ENCODE results near the gene CLEC2D.
"Not testable (repeated sequence)": the region's sequence is repeated elsewhere in the genome, so short reads cannot be mapped to it uniquely, and the experiment has no call there.

Gene CLEC2D

DNA sequence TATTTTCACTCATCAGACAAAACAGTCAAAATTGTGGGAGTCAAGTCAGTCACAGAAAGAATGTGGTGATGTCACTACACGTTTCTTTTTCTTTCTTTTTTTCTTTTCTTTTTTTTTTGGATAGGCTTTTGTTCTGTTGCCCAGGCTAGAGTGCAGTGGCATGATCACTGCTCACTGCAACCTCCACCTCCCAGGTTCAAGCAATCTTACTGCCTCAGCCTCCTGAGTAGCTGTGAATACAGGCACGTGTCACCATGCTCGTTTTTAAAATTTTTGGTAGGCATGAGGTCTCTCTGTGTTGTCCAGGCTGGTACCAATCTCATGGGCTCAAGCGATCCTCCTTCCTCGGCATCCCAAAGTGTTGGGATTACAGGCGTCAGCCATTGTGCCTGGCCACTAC is 61.1 kb downstream of the CLEC2D start:
- DNase-seq (ENCODE audit: low spot score), result no peak

DNA sequence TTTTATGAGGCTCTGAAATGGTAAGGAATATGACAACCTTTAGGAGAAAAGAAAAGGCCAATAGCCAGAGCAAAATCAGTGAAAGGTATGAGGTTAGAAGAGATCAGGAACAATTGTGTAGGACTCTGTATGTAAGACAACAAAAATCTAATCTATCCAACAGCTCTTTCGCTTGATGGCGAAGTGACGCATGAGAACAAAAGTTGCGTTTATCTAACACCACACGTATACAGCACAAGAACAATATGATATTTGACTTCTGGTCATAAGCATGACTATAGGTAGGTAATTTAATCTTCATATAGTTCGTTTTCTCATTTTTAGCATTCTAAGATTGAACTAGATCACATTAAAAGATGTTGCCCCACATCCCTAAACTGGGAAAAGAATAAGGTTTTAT is 61.9 kb downstream of the CLEC2D start:
- DNase-seq (ENCODE audit: low spot score), result no peak

DNA sequence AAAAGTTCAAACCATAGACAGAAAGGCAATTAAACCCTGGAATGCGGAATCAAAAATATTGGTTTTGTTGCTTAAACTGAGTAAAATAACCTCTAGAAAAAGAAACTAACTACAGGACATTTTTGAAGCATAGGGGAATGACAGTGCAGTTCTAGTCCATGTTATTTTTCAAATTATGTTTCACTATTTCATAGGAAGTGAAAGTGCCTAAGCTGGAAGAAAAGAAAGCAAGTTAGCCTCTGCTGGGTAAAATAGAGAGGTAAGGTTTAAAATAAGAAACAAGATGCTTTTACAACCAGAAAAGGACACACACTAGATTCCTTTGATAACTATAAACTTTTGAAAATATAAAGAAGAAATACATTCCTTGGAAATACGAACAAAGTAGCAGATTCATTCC is 62.3 kb downstream of the CLEC2D start:
- DNase-seq (ENCODE audit: low spot score), result no peak

DNA sequence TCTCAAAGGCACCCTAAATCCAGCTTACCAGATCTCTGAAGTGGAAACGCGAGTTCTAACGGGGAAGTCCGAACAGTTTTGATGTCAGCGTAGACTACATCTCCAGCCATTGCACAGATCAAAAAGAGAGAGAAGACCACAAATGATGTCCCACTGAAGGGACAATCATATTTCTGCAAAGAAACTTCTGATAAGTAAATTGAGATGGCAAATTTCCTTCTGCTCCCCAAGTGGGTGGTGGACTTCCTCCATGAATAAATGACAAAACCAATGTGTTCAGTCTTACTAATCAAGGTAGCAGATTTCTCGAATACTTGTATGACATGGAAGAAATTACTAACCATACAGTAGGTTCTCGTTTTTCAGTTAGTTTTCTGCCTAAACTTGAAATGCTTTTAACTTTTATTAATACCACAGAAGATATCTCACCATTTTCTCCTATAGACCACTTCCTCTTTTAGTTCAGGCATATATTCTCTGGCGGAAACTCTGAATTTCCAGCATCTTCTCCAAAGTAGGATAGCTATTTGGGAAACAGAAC is 63.5 kb downstream of the CLEC2D start, which contains the start of gene CLECL1:
TSS of gene CLECL1 (minus strand) at position 177 of the 541 bp plus-strand sequence.
- no peak for DNase-seq (ENCODE audit: low spot score)

DNA sequence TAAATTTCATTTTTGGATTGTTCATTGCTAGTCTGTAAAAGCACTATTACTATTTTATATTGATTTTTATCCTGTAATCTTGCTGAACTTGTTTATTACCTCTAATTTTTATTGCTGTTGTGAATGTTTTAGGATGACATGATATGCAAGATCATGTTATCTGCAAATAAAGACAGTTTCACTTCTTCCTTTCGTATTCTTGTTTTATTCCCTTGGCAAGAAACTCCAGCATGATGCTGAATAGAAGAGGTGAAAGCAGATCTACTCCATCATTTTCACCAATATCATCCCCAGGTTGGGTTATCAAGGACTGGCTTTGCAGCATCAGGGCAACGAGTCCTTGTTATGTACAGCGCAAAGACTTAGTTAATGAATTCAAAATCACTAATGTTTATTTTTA is 66.1 kb downstream of the CLEC2D start:
- no peak for DNase-seq (ENCODE audit: low spot score)

DNA sequence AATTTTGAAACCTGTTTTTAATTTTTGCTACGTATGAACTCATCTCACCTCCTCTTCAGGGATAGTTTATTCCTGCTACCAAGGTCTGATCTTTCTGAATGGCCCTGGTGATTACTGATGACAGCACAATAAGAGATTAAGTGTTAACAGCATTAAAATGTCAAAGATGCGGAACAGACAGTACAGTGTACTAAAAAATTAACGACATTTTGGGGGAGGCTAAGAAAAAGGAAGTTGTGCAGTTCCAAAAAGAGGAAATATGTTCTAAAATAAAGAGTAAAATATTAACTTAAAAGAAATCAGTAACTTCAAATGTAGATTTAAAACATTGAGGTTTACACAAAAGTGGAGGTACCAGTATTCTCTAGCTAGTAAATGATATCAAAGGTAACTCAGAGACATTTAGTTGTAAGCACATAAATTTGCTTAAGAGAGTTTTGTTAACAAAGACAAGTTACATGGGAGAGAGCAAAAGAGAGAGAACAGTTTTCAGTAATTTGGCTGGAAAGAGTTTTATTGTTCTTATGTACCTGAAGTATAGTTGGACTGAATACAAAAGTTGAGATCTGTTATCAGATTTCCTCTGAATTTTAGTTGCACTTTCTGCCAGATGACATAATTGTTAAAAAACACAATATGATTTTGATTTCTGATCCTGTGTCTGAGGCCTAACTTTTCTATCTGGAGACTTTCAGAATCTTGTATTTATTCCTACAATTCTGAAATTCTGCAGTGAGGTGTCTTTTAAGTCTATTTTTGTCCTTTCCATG is 67.6 kb downstream of the CLEC2D start:
- no peak for DNase-seq (ENCODE audit: low spot score)

DNA sequence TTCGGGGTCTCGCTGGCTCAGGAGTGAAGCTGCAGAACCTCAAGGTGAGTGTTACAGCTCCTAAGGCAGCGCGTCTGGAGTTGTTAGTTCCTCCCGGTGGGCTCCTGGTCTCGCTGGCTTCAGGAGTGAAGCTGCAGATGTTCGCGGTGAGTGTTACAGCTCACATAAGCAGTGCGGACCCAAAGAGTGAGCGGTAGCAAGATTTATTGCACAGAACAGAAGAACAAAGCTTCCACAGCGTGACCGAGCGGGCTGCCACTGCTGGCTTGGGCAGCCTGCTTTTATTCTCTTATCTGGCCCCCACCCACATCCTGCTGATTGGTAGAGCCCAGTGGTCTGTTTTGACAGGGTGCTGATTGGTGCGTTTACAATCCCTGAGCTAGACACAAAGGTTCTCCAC is 69.4 kb downstream of the CLEC2D start:
- DNase-seq (ENCODE audit: low spot score), result not testable (repeated sequence)

DNA sequence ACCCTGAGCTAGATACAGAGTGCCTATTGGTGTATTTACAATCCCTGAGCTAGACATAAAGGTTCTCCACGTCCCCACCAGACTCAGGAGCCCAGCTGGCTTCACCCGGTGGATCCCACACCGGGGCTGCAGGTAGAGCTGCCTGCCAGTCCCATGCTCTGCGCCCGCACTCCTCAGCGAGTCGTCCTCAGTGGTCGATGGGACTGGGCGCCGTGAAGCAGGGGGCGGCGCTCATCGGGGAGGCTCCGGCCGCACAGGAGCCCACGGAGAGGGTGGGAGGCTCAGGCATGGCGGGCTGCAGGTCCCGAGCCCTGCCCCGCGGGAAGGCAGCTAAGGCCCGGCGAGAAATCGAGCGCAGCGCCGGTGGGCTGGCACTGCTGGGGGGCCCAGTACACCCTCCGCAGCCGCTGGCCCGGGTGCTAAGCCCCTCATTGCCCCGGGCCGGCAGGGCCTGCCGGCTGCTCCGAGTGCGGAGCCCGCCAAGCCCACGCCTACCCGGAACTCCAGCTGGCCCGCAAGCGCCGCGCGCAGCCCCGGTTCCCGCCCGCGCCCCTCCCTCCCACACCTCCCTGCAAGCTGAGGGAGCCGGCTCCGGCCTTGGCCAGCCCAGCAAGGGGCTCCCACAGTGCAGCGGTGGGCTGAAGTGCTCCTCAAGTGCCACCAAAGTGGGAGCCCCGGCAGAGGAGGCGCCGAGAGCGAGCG is 70.0 kb downstream of the CLEC2D start:
- DNase-seq (ENCODE audit: low spot score), result not testable (repeated sequence)

DNA sequence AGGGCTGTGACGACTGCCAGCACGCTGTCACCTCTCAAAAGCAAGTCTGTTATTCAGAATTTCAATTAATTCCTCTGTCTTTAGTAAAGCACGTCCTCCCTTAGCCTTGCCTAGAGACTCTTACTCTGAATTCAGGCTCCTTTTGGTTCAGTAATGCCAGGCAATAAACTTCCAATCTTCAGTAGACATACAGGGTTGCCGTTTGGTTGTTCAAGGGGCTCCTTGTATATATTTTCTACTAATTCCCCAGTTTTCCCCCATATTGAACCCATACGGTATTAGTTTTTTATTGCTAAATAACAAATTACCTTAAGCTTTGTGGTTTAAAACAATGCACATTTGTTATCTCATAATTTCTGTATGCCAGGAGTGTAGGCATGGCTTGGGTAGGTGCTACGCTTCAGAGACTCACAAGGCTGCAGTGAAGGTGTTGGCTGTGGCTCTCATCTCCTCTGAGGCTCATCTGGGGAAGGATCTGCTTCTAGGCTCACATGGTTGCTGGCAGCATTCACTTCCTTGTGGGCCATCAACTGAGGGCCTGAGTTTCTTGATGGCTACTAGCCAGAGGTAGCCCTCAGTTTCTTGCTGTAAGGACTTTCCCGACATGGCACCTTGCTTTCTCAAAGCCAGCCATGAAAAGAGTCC is 70.7 kb downstream of the CLEC2D start:
- no peak for DNase-seq (ENCODE audit: low spot score)

DNA sequence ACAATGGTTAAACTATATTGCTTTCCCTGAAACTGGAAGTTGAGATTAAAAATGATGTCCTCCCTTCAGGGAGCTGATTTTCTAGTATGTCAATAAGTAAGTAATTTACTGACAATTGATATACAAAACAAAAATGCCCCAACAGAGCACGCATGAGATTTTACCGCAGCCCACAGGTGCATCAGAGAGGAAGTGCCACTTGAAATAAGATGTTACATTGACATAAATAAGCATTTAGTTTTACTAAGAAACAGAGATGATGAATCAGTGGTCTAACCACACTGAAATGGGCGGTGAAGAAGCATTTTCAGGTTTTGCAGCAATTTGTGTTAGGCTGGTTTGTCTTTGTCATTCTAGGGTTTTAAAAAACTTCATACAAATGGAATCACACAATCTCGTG is 72.2 kb downstream of the CLEC2D start:
- DNase-seq (ENCODE audit: low spot score), result no peak

DNA sequence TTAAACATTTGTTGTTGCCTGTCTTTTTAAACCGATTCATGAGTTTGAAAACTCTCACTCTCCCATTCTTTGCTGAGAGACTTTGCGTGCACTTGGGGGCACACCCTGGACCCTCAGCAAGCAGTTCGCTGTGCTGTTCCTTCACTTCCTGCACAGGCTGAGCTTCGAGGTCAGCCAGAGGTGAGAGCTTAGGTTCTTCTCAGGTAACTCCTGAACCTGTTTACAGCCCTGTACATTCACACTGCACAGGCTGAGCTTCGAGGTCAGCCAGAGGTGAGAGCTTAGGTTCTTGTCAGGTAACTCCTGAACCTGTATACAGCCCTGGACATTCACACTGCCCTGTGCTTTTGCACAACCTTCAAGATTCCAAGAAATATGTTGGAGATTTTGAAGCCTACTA is 73.1 kb downstream of the CLEC2D start:
- no peak for DNase-seq (ENCODE audit: low spot score)

DNA sequence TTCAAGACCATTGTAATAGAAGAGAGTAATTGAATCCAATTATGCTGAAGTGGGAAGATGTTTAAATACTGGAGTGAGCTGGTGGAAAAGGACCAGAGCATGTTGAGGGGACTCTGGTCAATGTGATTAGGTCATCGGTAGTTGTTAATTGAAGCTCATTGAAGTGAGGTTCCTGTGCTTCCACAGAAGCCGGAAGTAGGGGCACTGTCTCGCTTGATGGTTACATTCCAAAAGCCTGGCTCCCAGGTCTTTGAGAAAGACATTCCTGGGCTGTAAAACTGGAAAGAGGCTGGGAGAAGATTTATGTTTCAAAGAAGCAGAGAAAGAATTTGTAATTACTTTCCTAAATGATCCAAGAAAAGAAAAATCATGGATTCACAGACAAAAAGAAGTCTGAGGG is 75.7 kb downstream of the CLEC2D start:
- DNase-seq (ENCODE audit: low spot score), result no peak
